ENCODE results near the gene ERMARD.

ERMARD gene

GRCh38 chr6:169794317-169795055 is 43.1 kb downstream of the ERMARD start:
- TF ChIP-seq, protein P1, sequence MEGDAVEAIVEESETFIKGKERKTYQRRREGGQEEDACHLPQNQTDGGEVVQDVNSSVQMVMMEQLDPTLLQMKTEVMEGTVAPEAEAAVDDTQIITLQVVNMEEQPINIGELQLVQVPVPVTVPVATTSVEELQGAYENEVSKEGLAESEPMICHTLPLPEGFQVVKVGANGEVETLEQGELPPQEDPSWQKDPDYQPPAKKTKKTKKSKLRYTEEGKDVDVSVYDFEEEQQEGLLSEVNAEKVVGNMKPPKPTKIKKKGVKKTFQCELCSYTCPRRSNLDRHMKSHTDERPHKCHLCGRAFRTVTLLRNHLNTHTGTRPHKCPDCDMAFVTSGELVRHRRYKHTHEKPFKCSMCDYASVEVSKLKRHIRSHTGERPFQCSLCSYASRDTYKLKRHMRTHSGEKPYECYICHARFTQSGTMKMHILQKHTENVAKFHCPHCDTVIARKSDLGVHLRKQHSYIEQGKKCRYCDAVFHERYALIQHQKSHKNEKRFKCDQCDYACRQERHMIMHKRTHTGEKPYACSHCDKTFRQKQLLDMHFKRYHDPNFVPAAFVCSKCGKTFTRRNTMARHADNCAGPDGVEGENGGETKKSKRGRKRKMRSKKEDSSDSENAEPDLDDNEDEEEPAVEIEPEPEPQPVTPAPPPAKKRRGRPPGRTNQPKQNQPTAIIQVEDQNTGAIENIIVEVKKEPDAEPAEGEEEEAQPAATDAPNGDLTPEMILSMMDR (IDR thresholded peaks at IDR 0.05; ENCODE audit: low read length, missing control alignments), result no peak
- no peak overlapping the region for H3K4me3 ChIP-seq (replicated peaks; ENCODE audit: low read depth, low read length)
- no peak for DNase-seq (ENCODE audit: low read depth)

GRCh38 chr6:169795196-169795595 is 43.8 kb downstream of the ERMARD start:
- no peak overlapping the region for H3K4me3 ChIP-seq (replicated peaks; ENCODE audit: low read depth, low read length)
- DNase-seq (ENCODE audit: low read depth), result no peak
- TF ChIP-seq, protein P1 (IDR thresholded peaks at IDR 0.05; ENCODE audit: low read length, missing control alignments), result no peak

GRCh38 chr6:169798764-169799473 is 47.5 kb downstream of the ERMARD start:
- no peak for DNase-seq (ENCODE audit: low read depth)
- TF ChIP-seq, protein P1 (IDR thresholded peaks at IDR 0.05; ENCODE audit: low read length, missing control alignments), result no peak
- H3K4me3 ChIP-seq (replicated peaks; ENCODE audit: low read depth, low read length), result no peak overlapping the region

GRCh38 chr6:169799474-169799926 is 48.1 kb downstream of the ERMARD start:
- TF ChIP-seq, protein P1 (IDR thresholded peaks at IDR 0.05; ENCODE audit: low read length, missing control alignments), result no peak
- DNase-seq (ENCODE audit: low read depth), result no peak

DNA sequence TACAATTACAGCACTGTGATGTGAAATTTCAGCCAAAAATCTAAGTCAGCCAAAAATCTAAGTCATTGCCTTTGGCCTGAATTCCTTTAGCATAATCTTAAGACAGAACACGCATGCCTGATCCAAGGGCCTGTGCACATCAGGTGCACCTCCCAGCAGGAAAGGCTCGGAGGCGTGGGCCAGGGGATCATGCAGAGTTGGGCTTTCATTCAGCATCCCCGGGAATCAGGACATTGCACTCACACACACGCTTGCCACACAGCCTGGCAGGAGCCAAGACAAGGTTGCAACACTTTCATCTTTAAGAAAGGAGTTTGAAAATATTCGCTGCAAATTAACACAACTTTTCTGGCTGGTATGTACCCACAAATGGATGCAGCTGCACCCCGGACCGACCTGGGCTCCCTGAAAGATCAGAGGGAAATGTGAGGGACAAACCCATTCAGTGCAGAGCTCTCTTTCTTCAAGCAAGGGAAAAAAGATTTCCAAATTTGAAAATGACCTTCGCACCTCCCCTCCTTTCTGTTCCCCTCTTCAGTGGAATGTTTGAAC is 48.8 kb downstream of the ERMARD start:
- no peak overlapping the region for H3K4me3 ChIP-seq (replicated peaks; ENCODE audit: low read depth, low read length)
- no peak for DNase-seq (ENCODE audit: low read depth)
- TF ChIP-seq, protein P1 (IDR thresholded peaks at IDR 0.05; ENCODE audit: low read length, missing control alignments), result no peak

More at GRCh38 chr6:169799474-169799926, 48.1 kb downstream of the ERMARD start:
- no peak overlapping the region for H3K4me3 ChIP-seq (replicated peaks; ENCODE audit: low read depth, low read length)

GRCh38 chr6:169800668-169801395 is 49.4 kb downstream of the ERMARD start:
- no peak overlapping the region for H3K4me3 ChIP-seq (replicated peaks; ENCODE audit: low read depth, low read length)
- TF ChIP-seq, protein P1 (IDR thresholded peaks at IDR 0.05; ENCODE audit: low read length, missing control alignments), result no peak
- DNase-seq (ENCODE audit: low read depth), result peak; percentile 47
